NCI-H748 treated with DMSO at 0.1 percent for 48 hours (cell line): ENCODE data around the gene LIMA1.

Experiments used
- DNase-seq: peaks from one replicate; lab custom pipeline; 2025; lab: John Stamatoyannopoulos, UW

Gene LIMA1

DNA sequence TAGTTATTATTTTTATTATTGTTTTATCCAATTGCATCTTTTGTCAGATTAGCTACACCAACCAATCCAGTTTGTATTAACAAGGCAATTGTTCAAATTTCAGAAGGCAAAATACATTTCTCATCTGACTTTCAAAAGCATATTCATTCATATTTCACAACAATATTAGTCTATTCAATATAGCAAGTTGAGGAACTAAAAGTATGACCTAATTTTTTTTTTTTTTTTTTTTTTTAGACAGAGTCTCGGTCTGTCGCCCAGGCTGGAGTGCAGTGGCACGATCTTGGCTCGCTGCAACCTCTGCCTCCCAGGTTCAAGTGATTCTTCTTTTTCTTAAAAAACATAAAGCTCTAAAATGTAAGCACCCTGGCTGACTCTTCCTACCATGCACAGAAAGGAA is 154.0 kb downstream of the LIMA1 start:
- no peak for DNase-seq

DNA sequence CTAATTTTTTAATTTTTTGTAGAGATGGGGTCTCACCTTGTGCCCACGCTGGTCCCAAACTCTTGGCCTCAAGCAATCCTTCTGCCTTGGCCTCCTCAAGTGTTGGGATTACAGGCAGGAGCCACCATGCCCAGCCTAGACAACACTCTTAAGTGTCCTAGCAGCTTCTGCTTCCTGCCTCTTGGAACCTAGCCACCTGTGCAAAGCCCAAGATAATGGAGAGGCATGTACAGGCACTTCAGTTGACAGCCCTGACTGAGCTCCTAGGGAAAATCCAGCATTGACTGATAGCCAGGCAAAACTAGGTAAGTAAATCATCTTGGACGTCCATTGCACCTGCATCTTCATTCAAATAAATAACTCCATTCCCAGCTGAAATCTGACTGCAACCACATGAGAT is 155.8 kb downstream of the LIMA1 start:
- no peak for DNase-seq
